GM20431 (cell line): ENCODE measurements around the gene PRIMPOL.

Experiments used
- in situ Hi-C: fragments of 300-500 bp; cut with MseI, MboI; formaldehyde crosslinking; loops from one replicate; pipeline ENCODE4 v1.15.0; 2020; ENCODE audit warnings: low sequenced_read_pairs; ENCODE audit not compliant: unreplicated experiment

PRIMPOL gene

GRCh38 chr4:184744236-184744635, 94.7 kb downstream of the PRIMPOL start:
- in situ Hi-C loops, result no loop called here
